Heart left ventricle (tissue), 16 donors: Measurements from ENCODE around the gene HTRA3. TPM values are rescaled to one million over a fixed set of nuclear protein-coding genes. Genes with fewer than 3 reads are reported as not detected.

Experiments used
- ATAC-seq, 4 donors: fragments of 200-7000 bp; cut with Tn5 transposase; one replicate each; pipeline ENCODE4 v1.9.1; 2020 to 2022; ENCODE audit warnings: moderate library complexity in 4 of 4, mild to moderate bottlenecking in 3 of 4, moderate number of reproducible peaks in 1 of 4
- DNase-seq, 5 donors: peaks; one replicate each; pipeline ENCODE4 v3.0.0-alpha.2; 2020
- H3K27ac ChIP-seq, 12 donors: fragments of 200-600 bp; sonication (generic) in 4 of 12; one replicate each; pipeline versions ENCODE4 v1.5.0 to v1.8.0; 2016 to 2022; ENCODE audit warnings: mild to moderate bottlenecking in 2 of 12
- H3K27me3 ChIP-seq, 9 donors: fragments of 200-600 bp; sonication (generic) in 2 of 9; one replicate each; pipeline versions ENCODE4 v1.5.1 to v1.8.0; 2016 to 2022; ENCODE audit warnings: mild to moderate bottlenecking in 3 of 9
- H3K36me3 ChIP-seq, 9 donors: fragments of 200-600 bp; sonication (generic) in 2 of 9; one replicate each; pipeline versions ENCODE4 v1.5.0 to v1.8.0; 2018 to 2022; ENCODE audit warnings: mild to moderate bottlenecking in 2 of 9
- H3K4me1 ChIP-seq, 12 donors: fragments of 200-600 bp; sonication (generic) in 4 of 12; one replicate each; pipeline versions ENCODE4 v1.5.0 to v1.8.0; 2016 to 2022; ENCODE audit warnings: mild to moderate bottlenecking in 3 of 12
- H3K4me3 ChIP-seq, 12 donors: fragments of 200-600 bp; sonication (generic) in 4 of 12; one replicate each; pipeline versions ENCODE4 v1.5.0 to v1.8.0; 2017 to 2022; ENCODE audit warnings: mild to moderate bottlenecking in 9 of 12, moderate library complexity in 4 of 12
- H3K9me3 ChIP-seq, 12 donors: fragments of 200-600 bp; sonication (generic) in 4 of 12; one replicate each; pipeline versions ENCODE4 v1.5.0 to v1.8.0; 2016 to 2022; ENCODE audit warnings: mild to moderate bottlenecking in 1 of 12
- POLR2A ChIP-seq, 2 donors: fragments of 450-650 bp; IDR thresholded peaks; one replicate each; pipeline ENCODE4 v1.6.1; 2017; ENCODE audit warnings: antibody characterized with exemption in 2 of 2, mild to moderate bottlenecking in 2 of 2, moderate library complexity in 2 of 2
- WGBS, 4 donors: extraction: QIAGEN DNeasy Blood & Tissue Kit in 2 of 4; methylation state at CpG; one replicate each; pipeline versions ENCODE4 v1.1.5 to v1.1.7; 2013 to 2018; 5-methylcytosine and 5-hydroxymethylcytosine counted together
- intact Hi-C, 10 donors: fragments of 100-400 bp; cut with DNase I; formaldehyde crosslinking; loops; one replicate each; pipeline versions ENCODE4 v1.11.1 to v1.14.2; 2022
- polyA plus RNA-seq, 2 donors: library from polyadenylated mRNA; stranded (reverse); fragments of 200-250 nt; gene quantifications; one replicate each; pipeline ENCODE4 v1.2.3, GENCODE V29; 2013
- total RNA-seq, 9 donors: library from RNA; depleted of rRNA in 2 of 9; stranded (reverse); fragments of >200 nt in 2 of 9; fragmentation: NEBNext Ultra II Directional in 3 of 9; extraction: Animal tissue kit (Norgen Biotek cat#: 25700) in 3 of 9; gene quantifications; one replicate each; pipeline versions ENCODE4 v1.1.0 to v1.2.4, GENCODE V29; 2016 to 2023
- TF ChIP-seq, protein P1 (sequence below), 12 donors: fragments of 200-600 bp; sonication (generic) in 4 of 12; IDR thresholded peaks; one replicate each; pipeline versions ENCODE4 v1.5.0 to v1.8.0; 2018 to 2022; ENCODE audit warnings: antibody characterized with exemption in 12 of 12, mild to moderate bottlenecking in 5 of 12
- donor health status: ischemic (EF 13 %, LVEDD 7.1; RV severe dilation, severe dysfunction).
- donor health status: healthy with polysubstance abuse.
- donor health status: DM: no; HTN: yes; CAD: no.
- donor health status: DM: no; HTN: no; CAD: no.
- donor health status: ischemic (EF 25% LVEDD 6.9; RV normal size, moderate dysfunction).
- donor health status: ischemic (EF 25% LVEDD 5.7; RV mildly dilated, moderate dysfunction).
- donor health status: healthy.
- donor health status: DM: yes; HTN: yes; CAD: no.
- donor health status: ischemic (EF 35%, LVEDD 5.7; RV mildly dilated, moderate dysfunction).
- donor health status: nonischemic (EF 11% LVEDD 7.7; RV severe dilation, severe dysfunction).
- donor health status: DM: yes; HTN: yes; CAD: no.
- donor health status: PGD.
- donor health status: ischemic (EF 29% LVEDD 5.4; RV normal size, mild dysfunction).
- donor health status: nonischemic (EF 23%, LVEDD 6.1; RV moderate dilation, normal function).

Gene HTRA3
- total and polyA plus RNA-seq, 11 donors = 26.8 to 84.6 (median 50.1) TPM

DNA sequence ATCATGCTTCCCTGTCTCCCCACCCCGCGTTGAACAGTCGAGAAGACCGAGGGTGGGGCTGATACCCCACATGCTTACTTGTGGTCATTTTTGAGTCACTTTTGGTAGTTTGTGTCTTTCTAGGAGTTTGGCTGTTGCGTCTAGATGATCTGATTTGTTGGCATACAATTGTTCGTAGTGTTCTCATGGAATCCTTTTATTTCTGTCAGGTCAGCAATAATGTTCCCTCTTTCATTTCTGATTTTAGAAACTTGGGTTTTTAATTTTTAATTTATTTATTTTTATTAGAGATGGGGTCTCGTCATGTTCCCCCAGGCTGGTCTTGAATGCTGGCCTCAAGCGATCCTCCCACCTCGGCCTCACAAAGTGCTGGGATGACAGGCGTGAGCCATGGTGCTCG, 39.5 kb upstream of the HTRA3 start:
- H3K9me3 ChIP-seq = no peaks in the 10 kb centered on the region
- no peak overlapping the region for H3K27ac ChIP-seq
- WGBS, 4 donors = 95 to 97% (median 96%) methylated on average over 11 of the region's 11 CpGs
- ATAC-seq = no peak
- H3K4me1 ChIP-seq = peaks cover 0 to 36% (median 9%) of the 10 kb centered on the region in 12 donors
- peak in 1 of 5 donors; percentile 10 for DNase-seq
- no peak for TF ChIP-seq POLR2A (IDR thresholded peaks at IDR 0.05)
- TF ChIP-seq, protein P1, sequence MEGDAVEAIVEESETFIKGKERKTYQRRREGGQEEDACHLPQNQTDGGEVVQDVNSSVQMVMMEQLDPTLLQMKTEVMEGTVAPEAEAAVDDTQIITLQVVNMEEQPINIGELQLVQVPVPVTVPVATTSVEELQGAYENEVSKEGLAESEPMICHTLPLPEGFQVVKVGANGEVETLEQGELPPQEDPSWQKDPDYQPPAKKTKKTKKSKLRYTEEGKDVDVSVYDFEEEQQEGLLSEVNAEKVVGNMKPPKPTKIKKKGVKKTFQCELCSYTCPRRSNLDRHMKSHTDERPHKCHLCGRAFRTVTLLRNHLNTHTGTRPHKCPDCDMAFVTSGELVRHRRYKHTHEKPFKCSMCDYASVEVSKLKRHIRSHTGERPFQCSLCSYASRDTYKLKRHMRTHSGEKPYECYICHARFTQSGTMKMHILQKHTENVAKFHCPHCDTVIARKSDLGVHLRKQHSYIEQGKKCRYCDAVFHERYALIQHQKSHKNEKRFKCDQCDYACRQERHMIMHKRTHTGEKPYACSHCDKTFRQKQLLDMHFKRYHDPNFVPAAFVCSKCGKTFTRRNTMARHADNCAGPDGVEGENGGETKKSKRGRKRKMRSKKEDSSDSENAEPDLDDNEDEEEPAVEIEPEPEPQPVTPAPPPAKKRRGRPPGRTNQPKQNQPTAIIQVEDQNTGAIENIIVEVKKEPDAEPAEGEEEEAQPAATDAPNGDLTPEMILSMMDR (IDR thresholded peaks at IDR 0.05) = no peak
- peaks cover 0 to 70% (median 23%) of the 10 kb centered on the region in 9 donors for H3K36me3 ChIP-seq
- H3K27me3 ChIP-seq = no peaks in the 10 kb centered on the region
- intact Hi-C loops = no loop called here
- H3K4me3 ChIP-seq = no peak overlapping the region

GRCh38 chr4:8230891-8231290, 38.7 kb upstream of the HTRA3 start:
- intact Hi-C loops = no loop called here
- no peaks in the 10 kb centered on the region for H3K27me3 ChIP-seq
- H3K4me3 ChIP-seq = no peak overlapping the region
- WGBS, 4 donors = 93 to 99% (median 97%) methylated on average over 10 of the region's 10 CpGs
- peaks cover 0 to 32% (median 9%) of the 10 kb centered on the region in 12 donors for H3K4me1 ChIP-seq
- DNase-seq (peak in 1 of 5 donors; percentile 13), ATAC-seq (no peak)
- no peak overlapping the region for H3K27ac ChIP-seq
- peaks cover 0 to 70% (median 27%) of the 10 kb centered on the region in 9 donors for H3K36me3 ChIP-seq
- H3K9me3 ChIP-seq = no peaks in the 10 kb centered on the region
- TF ChIP-seq POLR2A (IDR thresholded peaks at IDR 0.05) = no peak
- TF ChIP-seq, protein P1 (IDR thresholded peaks at IDR 0.05) = no peak

DNA sequence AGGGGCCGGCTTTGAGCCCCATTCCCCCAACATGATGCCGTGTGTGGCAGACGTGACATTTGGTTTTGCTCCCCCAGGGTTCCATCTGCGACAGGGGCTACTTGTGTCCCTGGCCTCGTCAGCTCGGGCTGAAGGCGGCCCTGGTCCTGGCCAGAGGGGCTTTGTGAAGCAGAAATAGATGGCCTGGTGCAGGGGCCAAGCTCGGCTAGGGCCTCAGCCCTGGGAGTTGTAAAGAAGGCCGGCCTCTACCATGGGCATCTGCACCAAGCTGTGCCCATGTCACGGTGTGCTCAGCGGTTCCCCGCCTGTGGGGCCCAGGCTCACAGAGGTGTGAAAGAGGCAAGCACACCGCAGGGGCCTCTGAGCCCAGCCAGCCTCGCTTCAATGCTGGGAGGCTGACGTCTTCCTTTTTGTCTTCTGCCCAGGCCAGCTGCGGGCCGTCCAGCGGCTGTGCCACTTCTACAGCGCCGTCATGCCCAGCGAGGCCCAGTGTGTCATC, 38.0 kb upstream of the HTRA3 start:
- WGBS, 4 donors = 91 to 94% (median 93%) methylated on average over 8 to 21 of the region's 21 CpGs
- intact Hi-C loops = no loop called here

GRCh38 chr4:8232748-8233147, 36.8 kb upstream of the HTRA3 start:
- no peak overlapping the region for H3K27ac ChIP-seq
- intact Hi-C loops = no loop called here
- peaks cover 0 to 70% (median 24%) of the 10 kb centered on the region in 9 donors for H3K36me3 ChIP-seq
- no peak for TF ChIP-seq POLR2A (IDR thresholded peaks at IDR 0.05)
- TF ChIP-seq, protein P1 (IDR thresholded peaks at IDR 0.05) = no peak
- no peaks in the 10 kb centered on the region for H3K9me3 ChIP-seq
- ATAC-seq (no peak), DNase-seq (no peak)
- WGBS, 4 donors = 94 to 98% (median 96%) methylated on average over 6 to 11 of the region's 11 CpGs
- no peak overlapping the region for H3K4me3 ChIP-seq
- H3K4me1 ChIP-seq = peaks cover 0 to 14% (median 9%) of the 10 kb centered on the region in 12 donors
- H3K27me3 ChIP-seq = no peaks in the 10 kb centered on the region

More for the DNA sequence above, 38.0 kb upstream of the HTRA3 start:
- Histone ChIP-seq H3K36me3 (peaks cover 0 to 70% (median 27%) of the 10 kb centered on the region in 9 donors), H3K4me1 (peaks cover 0 to 25% (median 9%) of the 10 kb centered on the region in 12 donors), H3K27ac (no peak overlapping the region), H3K27me3 (no peaks in the 10 kb centered on the region), H3K4me3 (no peak overlapping the region), H3K9me3 (no peaks in the 10 kb centered on the region)
- no peak for DNase-seq
- TF ChIP-seq, protein P1 (IDR thresholded peaks at IDR 0.05) = no peak
- no peak for TF ChIP-seq POLR2A (IDR thresholded peaks at IDR 0.05)
- ATAC-seq = no peak
